WTC11 (cell line): ENCODE measurements around the gene RGL2. TPM values are rescaled to one million over a fixed set of nuclear protein-coding genes. Genes with fewer than 3 reads are reported as not detected.

Experiments
- ARID4B ChIP-seq: sonication (generic); formaldehyde crosslinking; IDR thresholded peaks from 2 replicates; pipeline ENCODE4 v1.8.0; 2023; ENCODE audit warnings: missing genetic modification reagents, mild to moderate bottlenecking, borderline replicate concordance
- ATF1 ChIP-seq: sonication (generic); formaldehyde crosslinking; IDR thresholded peaks from 2 replicates; pipeline ENCODE4 v1.8.1; 2023; ENCODE audit warnings: mild to moderate bottlenecking, moderate library complexity, missing genetic modification reagents
- CBFB ChIP-seq: sonication (generic); formaldehyde crosslinking; IDR thresholded peaks from 2 replicates; pipeline ENCODE4 v1.8.1; 2022; ENCODE audit warnings: mild to moderate bottlenecking, low read depth, missing genetic modification reagents
- ETV6 ChIP-seq: sonication (generic); formaldehyde crosslinking; IDR thresholded peaks from 2 replicates; pipeline ENCODE4 v1.8.1; 2022; ENCODE audit warnings: mild to moderate bottlenecking, missing genetic modification reagents
- FOXK1 ChIP-seq: sonication (generic); formaldehyde crosslinking; IDR thresholded peaks from 2 replicates; pipeline ENCODE4 v1.8.0; 2022; ENCODE audit warnings: mild to moderate bottlenecking, moderate library complexity, missing genetic modification reagents
- MLX ChIP-seq: sonication (generic); formaldehyde crosslinking; IDR thresholded peaks from 2 replicates; pipeline ENCODE4 v1.8.1; 2023; ENCODE audit warnings: mild to moderate bottlenecking, missing genetic modification reagents, moderate library complexity
- MYBL2 ChIP-seq: sonication (generic); formaldehyde crosslinking; IDR thresholded peaks from 2 replicates; pipeline ENCODE4 v1.8.1; 2023; ENCODE audit warnings: mild to moderate bottlenecking, moderate library complexity, missing genetic modification reagents
- NFATC4 ChIP-seq: fragments of 250-450 bp; sonication (Bioruptor Pico); IDR thresholded peaks from 2 replicates; pipeline ENCODE4 v1.9.0; 2021; ENCODE audit warnings: mild to moderate bottlenecking
- PRRX2 ChIP-seq: fragments of 250-450 bp; sonication (Bioruptor Pico); IDR thresholded peaks from 2 replicates; pipeline ENCODE4 v1.8.0; 2021; ENCODE audit warnings: mild to moderate bottlenecking
- RORB ChIP-seq: fragments of 250-450 bp; sonication (Bioruptor Pico); IDR thresholded peaks from 2 replicates; pipeline ENCODE4 v1.9.0; 2021; ENCODE audit warnings: mild to moderate bottlenecking
- SMAD4 ChIP-seq: sonication (generic); formaldehyde crosslinking; IDR thresholded peaks from 2 replicates; pipeline ENCODE4 v1.8.0; 2022; ENCODE audit warnings: mild to moderate bottlenecking, missing genetic modification reagents
- SP1 ChIP-seq: sonication (generic); formaldehyde crosslinking; conservative IDR thresholded peaks from 2 replicates; pipeline ENCODE4 v1.8.1; 2022; ENCODE audit warnings: missing genetic modification reagents
- TCF7 ChIP-seq: sonication (generic); formaldehyde crosslinking; IDR thresholded peaks from 2 replicates; pipeline ENCODE4 v1.8.0; 2022; ENCODE audit warnings: mild to moderate bottlenecking, low read depth, missing genetic modification reagents, moderate library complexity
- USF2 ChIP-seq: sonication (generic); formaldehyde crosslinking; IDR thresholded peaks from 2 replicates; pipeline ENCODE4 v1.8.1; 2023; ENCODE audit warnings: mild to moderate bottlenecking, missing genetic modification reagents, moderate library complexity
- ZNF219 ChIP-seq: sonication (generic); formaldehyde crosslinking; IDR thresholded peaks from 2 replicates; pipeline ENCODE4 v1.8.0; 2023; ENCODE audit warnings: missing genetic modification reagents, mild to moderate bottlenecking, borderline replicate concordance
- ZNF232 ChIP-seq: sonication (generic); formaldehyde crosslinking; IDR thresholded peaks from 2 replicates; pipeline ENCODE4 v1.8.0; 2022; ENCODE audit warnings: mild to moderate bottlenecking, missing genetic modification reagents
- ZNF512 ChIP-seq: sonication (generic); formaldehyde crosslinking; IDR thresholded peaks from 2 replicates; pipeline ENCODE4 v1.8.1; 2022; ENCODE audit warnings: missing genetic modification reagents, borderline replicate concordance
- ZSCAN18 ChIP-seq: fragments of 250-450 bp; sonication (Bioruptor Pico); IDR thresholded peaks from 2 replicates; pipeline ENCODE4 v2.1.2; 2022; ENCODE audit warnings: mild to moderate bottlenecking, moderate library complexity
- total RNA-seq: library from RNA; stranded (reverse); gene quantifications from 3 replicates; pipeline ENCODE4 v1.2.3, GENCODE V29; 2021
- TF ChIP-seq, protein P1 (sequence below): sonication (generic); formaldehyde crosslinking; IDR thresholded peaks from 2 replicates; pipeline ENCODE4 v1.8.0; 2023; ENCODE audit warnings: missing genetic modification reagents
- TF ChIP-seq, protein P2 (sequence below): sonication (generic); formaldehyde crosslinking; IDR thresholded peaks from 2 replicates; pipeline ENCODE4 v1.8.1; 2023; ENCODE audit warnings: mild to moderate bottlenecking, moderate library complexity, missing genetic modification reagents
- TF ChIP-seq, protein P3 (sequence below): fragments of 250-450 bp; sonication (Bioruptor Pico); IDR thresholded peaks from 2 replicates; pipeline ENCODE4 v1.9.0; 2021; ENCODE audit warnings: mild to moderate bottlenecking
- TF ChIP-seq, protein P4 (sequence below): sonication (generic); formaldehyde crosslinking; IDR thresholded peaks from 2 replicates; pipeline ENCODE4 v1.8.1; 2022; ENCODE audit warnings: low read depth, mild to moderate bottlenecking, moderate library complexity, missing genetic modification reagents, borderline replicate concordance

Gene RGL2
- total RNA-seq, 1 experiment from 2014 or later: 77.1 TPM

- TF ChIP-seq, protein P1, sequence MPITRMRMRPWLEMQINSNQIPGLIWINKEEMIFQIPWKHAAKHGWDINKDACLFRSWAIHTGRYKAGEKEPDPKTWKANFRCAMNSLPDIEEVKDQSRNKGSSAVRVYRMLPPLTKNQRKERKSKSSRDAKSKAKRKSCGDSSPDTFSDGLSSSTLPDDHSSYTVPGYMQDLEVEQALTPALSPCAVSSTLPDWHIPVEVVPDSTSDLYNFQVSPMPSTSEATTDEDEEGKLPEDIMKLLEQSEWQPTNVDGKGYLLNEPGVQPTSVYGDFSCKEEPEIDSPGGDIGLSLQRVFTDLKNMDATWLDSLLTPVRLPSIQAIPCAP (CRISPR knock-in tag): peak; percentile 79
- TF ChIP-seq, protein P2, sequence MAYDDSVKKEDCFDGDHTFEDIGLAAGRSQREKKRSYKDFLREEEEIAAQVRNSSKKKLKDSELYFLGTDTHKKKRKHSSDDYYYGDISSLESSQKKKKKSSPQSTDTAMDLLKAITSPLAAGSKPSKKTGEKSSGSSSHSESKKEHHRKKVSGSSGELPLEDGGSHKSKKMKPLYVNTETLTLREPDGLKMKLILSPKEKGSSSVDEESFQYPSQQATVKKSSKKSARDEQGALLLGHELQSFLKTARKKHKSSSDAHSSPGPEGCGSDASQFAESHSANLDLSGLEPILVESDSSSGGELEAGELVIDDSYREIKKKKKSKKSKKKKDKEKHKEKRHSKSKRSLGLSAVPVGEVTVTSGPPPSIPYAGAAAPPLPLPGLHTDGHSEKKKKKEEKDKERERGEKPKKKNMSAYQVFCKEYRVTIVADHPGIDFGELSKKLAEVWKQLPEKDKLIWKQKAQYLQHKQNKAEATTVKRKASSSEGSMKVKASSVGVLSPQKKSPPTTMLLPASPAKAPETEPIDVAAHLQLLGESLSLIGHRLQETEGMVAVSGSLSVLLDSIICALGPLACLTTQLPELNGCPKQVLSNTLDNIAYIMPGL: peak; percentile 44; the same call in 1 of the 2 replicates
- TF ChIP-seq ZNF219 (CRISPR knock-in tag): no peak
- TF ChIP-seq MYBL2 (CRISPR knock-in tag): no peak
- TF ChIP-seq FOXK1 (CRISPR knock-in tag): no peak; the same call in 1 of the 2 replicates
- TF ChIP-seq MLX: no peak
- TF ChIP-seq ATF1 (CRISPR knock-in tag): no peak
- no peak for TF ChIP-seq SMAD4 (CRISPR knock-in tag)
- TF ChIP-seq ZNF512: no peak
- TF ChIP-seq ZNF232: no peak
- TF ChIP-seq ARID4B (CRISPR knock-in tag): 0 out of 2 replicates have a peak, but pooled peaks have one; percentile 23
- no peak for TF ChIP-seq TCF7 (CRISPR knock-in tag)
- TF ChIP-seq CBFB (CRISPR knock-in tag): no peak
- TF ChIP-seq USF2 (CRISPR knock-in tag): no peak
- TF ChIP-seq RORB (CRISPR knock-in tag): no peak
- TF ChIP-seq NFATC4 (CRISPR knock-in tag): 0 out of 2 replicates have a peak, but pooled peaks have one; percentile 33
- TF ChIP-seq SP1 (CRISPR knock-in tag): 0 out of 2 replicates have a peak, but pooled peaks have one; percentile 11
- TF ChIP-seq ZSCAN18: no peak
- TF ChIP-seq PRRX2 (CRISPR knock-in tag): no peak
- TF ChIP-seq, protein P3, sequence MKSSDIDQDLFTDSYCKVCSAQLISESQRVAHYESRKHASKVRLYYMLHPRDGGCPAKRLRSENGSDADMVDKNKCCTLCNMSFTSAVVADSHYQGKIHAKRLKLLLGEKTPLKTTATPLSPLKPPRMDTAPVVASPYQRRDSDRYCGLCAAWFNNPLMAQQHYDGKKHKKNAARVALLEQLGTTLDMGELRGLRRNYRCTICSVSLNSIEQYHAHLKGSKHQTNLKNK (CRISPR knock-in tag): no peak
- 0 out of 2 replicates have a peak, but pooled peaks have one; percentile 19 for TF ChIP-seq ETV6 (CRISPR knock-in tag)
- TF ChIP-seq, protein P4, sequence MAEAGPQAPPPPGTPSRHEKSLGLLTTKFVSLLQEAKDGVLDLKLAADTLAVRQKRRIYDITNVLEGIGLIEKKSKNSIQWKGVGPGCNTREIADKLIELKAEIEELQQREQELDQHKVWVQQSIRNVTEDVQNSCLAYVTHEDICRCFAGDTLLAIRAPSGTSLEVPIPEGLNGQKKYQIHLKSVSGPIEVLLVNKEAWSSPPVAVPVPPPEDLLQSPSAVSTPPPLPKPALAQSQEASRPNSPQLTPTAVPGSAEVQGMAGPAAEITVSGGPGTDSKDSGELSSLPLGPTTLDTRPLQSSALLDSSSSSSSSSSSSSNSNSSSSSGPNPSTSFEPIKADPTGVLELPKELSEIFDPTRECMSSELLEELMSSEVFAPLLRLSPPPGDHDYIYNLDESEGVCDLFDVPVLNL (CRISPR knock-in tag): no peak
These were observed 15.2 kb upstream of the RGL2 start, which contains the start of gene TAPBP (continued) for GRCh38 chr6:33313709-33314514.
